HG03159 (cell line): ENCODE results near the gene ZNF407.

Experiments
- ATAC-seq: cut with Tn5 transposase; IDR thresholded peaks from one replicate; pipeline ENCODE4 v1.9.1; 2021; ENCODE audit warnings: mild to moderate bottlenecking, moderate library complexity; ENCODE audit not compliant: unreplicated experiment

ZNF407 gene

DNA sequence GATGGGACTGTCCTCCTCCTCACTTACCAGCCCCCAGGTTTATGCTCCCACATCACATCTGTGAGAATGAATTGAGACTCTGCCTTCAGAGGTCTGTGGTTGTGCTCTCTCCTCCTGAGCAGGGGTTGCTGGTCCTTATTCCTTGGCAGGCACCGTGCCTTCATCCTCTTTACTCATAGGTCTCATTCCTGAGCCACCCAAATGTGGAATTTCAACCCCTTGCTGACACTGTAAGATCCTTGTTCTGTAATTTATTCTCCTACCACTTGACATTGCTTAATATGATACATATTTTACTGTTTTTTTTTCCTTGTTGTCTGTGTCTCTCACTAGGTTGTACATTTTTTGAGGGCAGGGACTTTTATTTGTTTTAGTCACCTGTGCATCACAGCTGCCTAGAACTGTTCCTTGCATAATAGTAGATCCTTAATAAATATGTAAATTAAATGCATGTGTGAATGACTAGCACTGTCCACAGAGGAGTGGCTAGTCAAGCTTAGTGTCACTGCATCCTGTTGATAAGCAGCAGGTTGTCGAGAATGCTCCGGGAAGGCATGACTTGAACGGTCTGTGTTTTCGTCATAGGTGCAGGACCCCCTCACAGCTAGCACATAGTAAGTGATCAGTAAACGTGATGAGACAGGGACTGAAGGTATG is 180.6 kb downstream of the ZNF407 start:
- no peak for ATAC-seq

DNA sequence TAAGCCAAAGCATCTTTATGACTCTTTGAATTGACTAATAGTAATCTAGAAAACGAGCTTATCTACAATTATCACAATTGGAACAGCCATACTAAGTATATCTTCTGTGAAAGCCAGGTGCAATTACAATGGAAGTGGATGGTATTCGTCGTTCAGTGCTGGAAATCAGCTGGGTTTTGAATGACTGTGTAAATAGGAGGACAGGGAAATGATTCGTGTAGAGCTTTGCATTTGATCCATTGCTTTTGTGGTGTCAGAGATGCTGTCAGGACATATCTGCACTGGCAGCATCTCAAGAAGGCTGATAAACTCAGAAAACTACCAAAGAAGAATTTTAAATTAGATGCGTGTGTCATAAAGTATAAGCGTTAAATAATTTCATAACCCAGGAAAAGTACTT is 187.1 kb downstream of the ZNF407 start:
- no peak for ATAC-seq

GRCh38 chr18:74785632-74786031 is 188.0 kb downstream of the ZNF407 start:
- no peak for ATAC-seq

GRCh38 chr18:74788657-74789056 is 191.0 kb downstream of the ZNF407 start:
- ATAC-seq = no peak

GRCh38 chr18:74789078-74789477 is 191.4 kb downstream of the ZNF407 start:
- no peak for ATAC-seq

DNA sequence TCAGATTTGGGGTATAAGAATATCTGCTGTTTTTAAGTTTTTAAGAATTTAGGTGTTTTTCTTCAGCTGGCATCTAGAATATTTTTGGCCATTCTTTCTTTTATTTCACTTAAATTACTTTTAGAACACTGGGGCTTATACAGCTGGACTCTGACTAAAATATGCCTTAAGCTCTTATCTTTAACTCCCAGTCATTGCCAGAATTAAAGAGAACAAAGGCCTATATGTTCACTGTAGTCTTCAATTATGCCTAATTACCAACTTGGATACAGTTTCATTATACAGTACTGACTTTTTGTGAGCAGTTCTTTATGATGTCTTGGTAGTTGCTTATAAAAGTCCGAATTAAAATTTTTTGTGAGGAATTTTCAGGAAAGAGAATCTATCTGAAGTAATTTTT is 192.8 kb downstream of the ZNF407 start:
- no peak for ATAC-seq

- ATAC-seq = no peak
Measured at GRCh38 chr18:74791501-74792194, 194.0 kb downstream of the ZNF407 start.

DNA sequence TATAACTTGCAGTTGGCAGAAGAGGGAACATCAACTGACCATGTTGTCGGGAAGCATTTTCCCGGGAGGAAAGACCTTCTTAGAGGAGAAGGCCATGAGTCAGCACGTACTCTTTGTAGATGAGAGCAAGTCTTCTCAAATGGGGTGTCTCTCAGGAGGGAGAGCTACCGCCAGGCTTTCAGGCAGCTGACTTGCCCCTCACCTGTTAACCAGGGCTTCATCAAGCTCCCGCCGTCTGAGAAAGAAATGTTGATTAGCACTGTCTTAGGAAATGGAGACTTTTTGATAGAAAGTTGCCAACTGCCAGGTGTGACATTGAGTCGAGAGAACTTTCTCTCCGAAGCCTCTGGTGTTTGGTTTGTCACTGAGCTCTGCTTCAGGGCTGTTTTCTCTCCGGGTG is 196.1 kb downstream of the ZNF407 start:
- no peak for ATAC-seq

DNA sequence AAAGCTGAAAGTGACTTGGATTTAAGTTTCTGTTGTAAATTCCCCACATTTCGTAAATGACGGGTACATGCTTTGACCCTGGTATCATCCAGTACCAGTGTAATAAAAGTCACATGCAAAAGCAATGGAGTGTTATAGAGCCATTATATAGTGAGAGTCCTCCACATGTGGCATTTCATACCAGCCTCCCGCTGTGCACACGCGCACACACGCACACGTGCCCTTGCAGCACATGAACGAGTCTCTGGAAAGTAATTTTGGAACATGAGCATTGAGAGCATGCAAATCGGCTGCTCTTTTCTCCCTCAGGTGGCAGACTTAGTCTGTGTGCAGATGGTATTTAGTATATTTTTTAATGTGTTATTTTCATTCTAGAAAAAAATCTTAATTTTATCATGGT is 198.1 kb downstream of the ZNF407 start:
- no peak for ATAC-seq

DNA sequence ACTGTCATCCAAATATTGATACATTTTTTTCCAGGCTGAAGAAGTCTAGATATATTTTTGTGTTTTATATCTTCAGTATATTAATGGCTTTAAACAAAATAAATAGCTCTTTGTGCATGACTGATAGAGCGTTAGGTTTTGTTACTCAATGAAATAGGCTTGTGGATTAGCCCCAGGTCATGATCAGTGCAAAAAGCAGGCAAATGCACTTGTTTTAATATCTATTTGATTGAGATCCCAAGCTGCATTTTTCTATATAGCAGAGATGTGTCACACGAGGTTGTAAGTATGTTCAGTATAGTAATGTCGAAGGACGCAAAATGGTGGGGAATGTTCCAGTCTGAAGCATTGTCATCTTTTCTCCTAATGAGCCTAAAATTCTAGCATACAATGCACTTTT is 198.5 kb downstream of the ZNF407 start:
- no peak for ATAC-seq

GRCh38 chr18:74796841-74797576 is 199.3 kb downstream of the ZNF407 start:
- ATAC-seq = peak; percentile 99

DNA sequence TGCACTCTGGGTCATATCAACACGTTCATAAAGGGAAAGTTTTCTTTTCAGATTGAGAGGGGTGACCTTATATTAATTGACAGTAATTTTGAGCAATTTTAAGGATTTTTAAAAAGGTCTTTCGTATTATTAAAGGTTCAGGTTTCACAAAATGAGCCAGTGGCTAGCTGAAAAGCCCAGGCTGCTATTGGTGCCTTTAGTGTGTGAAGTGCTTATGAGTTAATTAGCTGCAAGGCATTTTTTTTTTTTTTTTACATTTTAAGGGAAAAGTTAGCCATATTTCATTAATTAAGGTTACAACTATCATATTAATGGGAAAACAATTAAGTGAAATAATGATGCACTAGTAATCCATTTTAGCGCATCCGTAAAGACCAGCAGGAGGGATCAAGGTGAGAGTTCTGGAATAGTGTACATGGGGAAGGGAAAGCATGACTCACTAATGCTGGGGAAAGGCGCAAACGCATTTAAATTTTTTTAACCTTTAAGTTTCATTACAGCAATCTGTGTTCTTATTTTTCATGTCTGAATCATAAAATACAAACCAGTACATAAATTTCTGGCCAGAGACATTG is 200.0 kb downstream of the ZNF407 start:
- ATAC-seq = peak; percentile 34

DNA sequence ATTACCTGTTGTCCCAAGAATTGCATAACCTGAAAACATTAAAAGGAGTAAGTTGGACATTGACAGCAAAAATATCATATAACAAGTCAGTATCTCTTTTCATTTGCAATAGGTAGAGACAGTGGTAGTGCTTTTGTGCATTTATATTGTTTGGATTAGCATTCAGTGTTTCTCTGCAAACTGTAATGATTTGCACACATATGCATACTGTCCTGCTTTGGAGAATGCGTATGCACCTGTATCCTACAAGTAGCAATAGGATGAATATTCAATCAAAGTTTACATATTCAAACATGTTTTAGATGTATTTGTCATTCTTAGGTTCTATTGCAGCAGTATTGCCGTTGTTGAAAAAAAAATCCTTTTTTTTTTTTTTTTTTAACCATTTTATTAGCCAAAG is 201.9 kb downstream of the ZNF407 start:
- ATAC-seq = no peak

DNA sequence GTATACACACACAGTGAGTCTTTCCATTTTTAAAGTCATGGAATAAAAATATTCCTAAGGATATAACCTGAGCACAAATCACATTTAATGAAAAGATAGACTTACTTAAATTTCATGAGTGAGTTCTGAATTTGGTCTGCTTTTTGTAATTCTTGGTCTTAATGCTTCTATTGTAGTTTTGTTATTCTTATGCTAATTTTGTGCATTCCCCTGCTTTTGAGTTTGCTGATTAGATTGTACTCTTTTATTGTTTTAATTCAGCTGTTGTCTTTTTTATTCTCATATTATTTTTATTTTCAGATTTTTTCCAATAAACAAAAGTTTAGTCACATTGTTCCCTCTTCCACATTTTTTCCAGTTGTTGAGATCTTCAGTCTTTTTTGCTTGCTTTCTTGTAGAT is 202.4 kb downstream of the ZNF407 start:
- no peak for ATAC-seq

DNA sequence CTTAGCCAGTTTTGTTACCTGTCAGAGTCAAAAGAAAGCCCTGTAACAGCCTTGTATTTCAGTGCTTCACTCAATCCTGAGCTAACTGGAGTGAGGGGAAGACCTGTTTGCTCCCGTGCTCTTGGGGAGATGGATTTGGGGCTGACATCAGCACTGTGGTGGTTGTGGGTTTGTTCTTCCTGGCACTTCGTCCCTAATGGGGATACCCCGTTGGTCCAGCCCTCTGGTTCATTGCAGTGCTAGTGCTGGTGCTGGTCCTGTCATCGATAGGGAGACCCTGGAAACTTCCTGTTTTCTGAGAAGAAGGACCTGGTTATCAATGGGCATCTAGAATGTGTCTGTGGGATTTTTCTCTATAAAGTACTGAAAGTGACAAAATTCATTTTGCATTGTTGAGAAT is 205.4 kb downstream of the ZNF407 start:
- no peak for ATAC-seq

DNA sequence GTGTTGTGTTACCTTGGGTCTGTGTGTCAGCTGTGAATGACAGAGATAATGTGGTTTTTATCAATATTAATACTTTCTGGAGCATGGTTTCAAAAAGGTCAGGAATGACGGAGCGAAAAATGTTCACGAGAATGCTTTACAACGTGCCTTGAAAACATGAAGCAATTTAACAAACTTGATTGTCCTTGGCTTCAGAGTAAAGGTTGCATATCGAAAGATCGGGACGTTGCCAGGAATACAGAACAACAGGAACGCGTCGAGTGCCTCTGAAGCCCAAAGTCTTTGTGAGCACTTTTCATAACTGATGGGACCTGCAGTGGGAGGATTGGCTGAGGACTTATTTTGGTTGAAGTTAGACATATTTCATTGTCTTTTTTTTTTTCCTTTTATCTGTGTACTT is 206.1 kb downstream of the ZNF407 start:
- ATAC-seq = no peak

DNA sequence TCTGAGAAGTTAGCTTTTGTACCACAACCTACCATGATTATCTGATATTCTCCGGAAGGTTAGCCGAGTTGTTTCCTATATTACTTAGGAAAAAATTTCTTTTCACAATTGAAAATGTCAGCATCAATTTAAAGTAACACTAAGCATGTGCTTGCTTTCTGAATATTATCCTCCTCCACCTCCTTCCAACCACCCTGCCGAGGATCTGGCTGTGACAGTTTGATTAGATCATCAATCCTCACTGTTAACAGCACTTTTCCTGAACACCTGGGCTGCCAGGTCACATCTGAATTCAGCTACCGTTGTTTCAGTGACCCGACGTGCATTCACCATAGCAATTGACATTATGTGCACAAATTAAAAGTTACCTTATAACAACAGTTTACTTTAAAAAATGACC is 207.0 kb downstream of the ZNF407 start:
- no peak for ATAC-seq

DNA sequence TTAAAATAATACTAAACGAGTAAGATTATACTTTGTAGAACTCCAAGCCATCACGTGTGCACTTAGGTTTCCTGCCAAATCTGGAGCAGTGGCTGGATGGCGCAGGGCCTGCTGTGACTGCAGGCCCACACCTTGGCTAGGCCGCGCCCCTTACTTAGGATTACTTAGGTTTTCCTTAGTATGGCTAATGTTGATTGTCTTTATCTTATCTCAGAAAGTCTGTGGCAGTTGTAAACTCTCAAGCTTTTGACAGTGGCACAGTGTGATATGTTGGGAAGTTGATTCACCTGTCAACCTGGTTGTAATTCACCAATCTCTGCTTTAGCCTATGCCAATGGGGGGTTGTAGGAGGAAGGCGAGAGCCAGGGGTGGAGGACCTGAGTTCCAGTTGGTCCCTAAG is 208.4 kb downstream of the ZNF407 start:
- ATAC-seq = no peak

- ATAC-seq = peak; percentile 98
Measured at GRCh38 chr18:74806700-74807416, 209.2 kb downstream of the ZNF407 start.

DNA sequence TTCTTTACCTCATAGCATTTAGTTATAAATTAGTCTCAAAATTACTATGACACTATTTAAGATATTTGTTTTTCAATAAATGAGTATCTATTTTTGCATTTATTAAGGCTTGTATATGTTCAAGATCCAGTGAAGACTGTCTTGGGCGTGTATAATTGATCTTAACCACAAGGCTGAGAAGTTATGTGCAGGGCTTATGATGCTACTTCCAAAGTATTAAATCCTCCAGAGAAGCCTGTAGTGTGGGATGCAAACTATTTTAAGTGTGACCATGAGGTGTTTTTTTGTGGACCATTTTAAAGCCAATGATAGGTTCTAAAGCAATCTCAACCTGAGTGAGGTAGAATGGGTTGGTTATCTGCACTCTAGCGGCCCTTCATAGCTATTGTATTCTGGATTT is 219.9 kb downstream of the ZNF407 start:
- ATAC-seq = no peak

GRCh38 chr18:74818516-74819175 is 221.0 kb downstream of the ZNF407 start:
- no peak for ATAC-seq
